K562 (cell line): ENCODE results near the gene DLG4. TPM values are rescaled to one million over a fixed set of nuclear protein-coding genes. Genes with fewer than 3 reads are reported as not detected.

Experiments
- ATAC-seq: fragments of 200-7000 bp; cut with Tn5 transposase; 3 replicates; pipeline ENCODE4 v1.9.1; 2020; ENCODE audit warnings: moderate library complexity
- BruUV-seq: library from RNA; stranded (reverse); fragments of 400-500 nt; replicated peaks from 2 replicates; lab custom pipeline; 2021; lab: Mats Ljungman, UMichigan
- CTCF ChIA-PET: fragments of 300-600 bp; formaldehyde crosslinking; extraction: SDS; loops from one replicate; lab custom pipeline; 2021; ENCODE audit warnings: low intra/inter-chr PET ratio; lab: Yijun Ruan, JAX
- POLR2A ChIA-PET: fragments of 300-600, 350-650 bp; sonication (Branson Sonifier 250); formaldehyde crosslinking; extraction: SDS; loops from one replicate; lab custom pipeline; 2021; ENCODE audit warnings: antibody characterized with exemption, inconsistent platforms; lab: Yijun Ruan, JAX
- DNase-seq, 4 experiments: peaks; one replicate each; pipeline versions ENCODE4 v3.0.0 to v3.0.0-alpha.2; 2011 to 2018; ENCODE audit warnings: low spot score in 3 of 4, mixed read lengths in 3 of 4; ENCODE audit errors: extremely low read depth in 1 of 4
- FAIRE-seq: peaks from 2 replicates; lab custom pipeline; 2011; peaks lifted over from hg19 to GRCh38; lab: Jason Lieb, UNC
- H2AFZ ChIP-seq: 2 replicates; pipeline ENCODE4 v1.6.0; 2011; ENCODE audit warnings: low read depth, low read length, control low read depth, inconsistent platforms
- H3K27ac ChIP-seq: fragments of 200-600 bp; 3 replicates; pipeline ENCODE4 v1.8.0; 2011; ENCODE audit warnings: low read depth, mild to moderate bottlenecking, control low read depth, inconsistent platforms, low read length, moderate library complexity, mixed read lengths; ENCODE audit errors: extremely low read depth
- H3K27me3 ChIP-seq, 2 experiments: fragments of 300-600 bp in 1 of 2; 2 replicates in 1 of 2; 3 replicates in 1 of 2; pipeline versions ENCODE4 v1.6.0 to v1.8.0; 2011; ENCODE audit warnings: inconsistent platforms in 2 of 2, low read length in 2 of 2, mild to moderate bottlenecking in 1 of 2, mixed read lengths in 1 of 2, moderate library complexity in 1 of 2; ENCODE audit not compliant: control insufficient read depth in 2 of 2, insufficient read depth in 2 of 2
- H3K36me3 ChIP-seq: fragments of 300-600 bp; 3 replicates; pipeline ENCODE4 v1.8.0; 2011; ENCODE audit warnings: mild to moderate bottlenecking, low read length, inconsistent platforms; ENCODE audit not compliant: control insufficient read depth, insufficient read depth
- H3K4me1 ChIP-seq, 2 experiments: fragments of 200-600 bp in 1 of 2; replicated peaks in 1 of 2; 2 replicates in 1 of 2; 3 replicates in 1 of 2; pipeline versions ENCODE4 v1.5.1 to v1.8.0; 2011; ENCODE audit warnings: inconsistent platforms in 2 of 2, low read length in 2 of 2, mild to moderate bottlenecking in 1 of 2, mixed read lengths in 1 of 2, moderate library complexity in 1 of 2; ENCODE audit not compliant: control insufficient read depth in 2 of 2, insufficient read depth in 2 of 2
- H3K4me2 ChIP-seq: 2 replicates; pipeline ENCODE4 v1.6.1; 2011; ENCODE audit warnings: low read length, control low read depth, inconsistent platforms, mixed read lengths; ENCODE audit not compliant: insufficient read depth
- H3K4me3 ChIP-seq: fragments of 200-600 bp; sonication (generic), shearing (Covaris generic); 2 replicates; pipeline ENCODE4 v1.5.1; 2016; ENCODE audit warnings: control low read depth, inconsistent platforms
- H3K79me2 ChIP-seq: fragments of 200-600 bp; 3 replicates; pipeline ENCODE4 v1.8.0; 2011; ENCODE audit warnings: low read length, inconsistent platforms; ENCODE audit not compliant: control insufficient read depth, insufficient read depth
- H3K9ac ChIP-seq, 2 experiments: 2 replicates each; pipeline versions ENCODE4 v1.6.0 to v1.6.1; 2011; ENCODE audit warnings: low read depth in 2 of 2, low read length in 2 of 2, control low read depth in 1 of 2, inconsistent platforms in 1 of 2, mild to moderate bottlenecking in 1 of 2, mixed read lengths in 1 of 2; ENCODE audit not compliant: insufficient read depth in 1 of 2
- H3K9me1 ChIP-seq: one replicate; pipeline ENCODE4 v1.6.0; 2011; ENCODE audit warnings: inconsistent platforms, mild to moderate bottlenecking, low read length, moderate library complexity; ENCODE audit not compliant: control insufficient read depth, insufficient read depth
- H3K9me3 ChIP-seq: replicated peaks from 2 replicates; pipeline ENCODE4 v1.5.1; 2011; ENCODE audit warnings: low read depth, low read length, inconsistent platforms; ENCODE audit not compliant: control insufficient read depth, insufficient read depth
- H4K20me1 ChIP-seq: replicated peaks from 2 replicates; pipeline ENCODE4 v1.6.1; 2011; ENCODE audit warnings: low read length, inconsistent platforms, mixed read lengths; ENCODE audit not compliant: control insufficient read depth, insufficient read depth
- CBX5 ChIP-seq: IDR thresholded peaks from 2 replicates; pipeline ENCODE4 v1.6.1; 2014; ENCODE audit warnings: low read depth, borderline replicate concordance
- ELF4 ChIP-seq: fragments of 450-650 bp; formaldehyde crosslinking; IDR thresholded peaks from 2 replicates; pipeline ENCODE4 v1.4.0; 2022; ENCODE audit warnings: missing genetic modification characterization
- JUND ChIP-seq, 2 experiments: IDR thresholded peaks; 2 replicates in 1 of 2; 3 replicates in 1 of 2; pipeline ENCODE4 v1.6.1; 2011; ENCODE audit warnings: borderline replicate concordance in 2 of 2, low read depth in 2 of 2, low read length in 2 of 2, improper control_type of control experiment in 1 of 2, missing biosample characterization in 1 of 2, missing genetic modification characterization in 1 of 2, missing genetic modification reagents in 1 of 2
- KDM2B ChIP-seq: fragments of 250-450 bp; sonication (Bioruptor Pico); IDR thresholded peaks from 2 replicates; pipeline ENCODE4 v1.8.0; 2021; ENCODE audit warnings: mild to moderate bottlenecking, moderate library complexity
- KDM4B ChIP-seq, 2 experiments: fragments of 450-650 bp in 1 of 2; sonication (generic) in 1 of 2; IDR thresholded peaks; 2 replicates each; pipeline ENCODE4 v1.6.1; 2016 to 2017; ENCODE audit warnings: borderline replicate concordance in 2 of 2, antibody characterized with exemption in 1 of 2, low read depth in 1 of 2, mild to moderate bottlenecking in 1 of 2
- MBD1 ChIP-seq: fragments of 250-450 bp; sonication (Bioruptor Pico); IDR thresholded peaks from 2 replicates; pipeline ENCODE4 v1.8.0; 2022; ENCODE audit warnings: inconsistent platforms
- MTA1 ChIP-seq: fragments of 450-650 bp; IDR thresholded peaks from 2 replicates; pipeline ENCODE4 v1.6.1; 2017; ENCODE audit warnings: borderline replicate concordance
- MYC ChIP-seq, 2 experiments: fragments of 250-450 bp in 1 of 2; sonication (Bioruptor Pico) in 1 of 2; IDR thresholded peaks; 2 replicates each; pipeline versions ENCODE4 v1.5.1 to v1.6.1; 2012 to 2021; ENCODE audit warnings: low read depth in 2 of 2, borderline replicate concordance in 1 of 2, improper control_type of control experiment in 1 of 2, low read length in 1 of 2, mild to moderate bottlenecking in 1 of 2, moderate library complexity in 1 of 2
- NKRF ChIP-seq: fragments of 450-650 bp; IDR thresholded peaks from 2 replicates; pipeline ENCODE4 v1.6.1; 2016; ENCODE audit warnings: borderline replicate concordance
- SIN3A ChIP-seq, 2 experiments: fragments of 150-350 bp in 1 of 2; IDR thresholded peaks; 2 replicates each; pipeline ENCODE4 v1.6.1; 2011 to 2016; ENCODE audit warnings: borderline replicate concordance in 2 of 2, low read depth in 2 of 2, low read length in 2 of 2, mild to moderate bottlenecking in 2 of 2, moderate library complexity in 2 of 2; ENCODE audit not compliant: control insufficient read depth in 1 of 2
- SIRT6 ChIP-seq: IDR thresholded peaks from one replicate; pipeline ENCODE4 v1.6.1; 2012; ENCODE audit warnings: low read depth, mild to moderate bottlenecking, control low read depth, inconsistent platforms, low read length, moderate library complexity
- SMC3 ChIP-seq: conservative IDR thresholded peaks from 2 replicates; pipeline ENCODE4 v1.6.1; 2011; ENCODE audit warnings: low read depth, low read length, improper control_type of control experiment; ENCODE audit not compliant: insufficient read depth
- SRSF1 ChIP-seq: fragments of 200-400 bp; formaldehyde crosslinking; IDR thresholded peaks from 2 replicates; pipeline ENCODE4 v1.6.1; 2017; ENCODE audit warnings: mild to moderate bottlenecking, low read depth, low read length, moderate library complexity
- ZBTB49 ChIP-seq: sonication (generic); formaldehyde crosslinking; IDR thresholded peaks from 2 replicates; pipeline ENCODE4 v1.8.0; 2022; ENCODE audit warnings: missing genetic modification reagents, mild to moderate bottlenecking, borderline replicate concordance
- ZFP1 ChIP-seq: fragments of 450-650 bp; formaldehyde crosslinking; IDR thresholded peaks from 2 replicates; pipeline ENCODE4 v1.4.0; 2020; ENCODE audit warnings: mild to moderate bottlenecking, mixed read lengths
- WGBS: fragments of 100-300 bp; shearing (Covaris generic); methylation state at CpG from one replicate; pipeline ENCODE4 v1.1.6; 2016; ENCODE audit warnings: low coverage, mixed read lengths; ENCODE audit not compliant: insufficient coverage; ENCODE audit errors: missing lambda C conversion rate; 5-methylcytosine and 5-hydroxymethylcytosine counted together
- in situ Hi-C: fragments of 300-500 bp; cut with MboI; formaldehyde crosslinking; loops from 4 replicates; pipeline ENCODE4 v1.15.0; 2018; ENCODE audit warnings: inconsistent platforms, mixed read lengths
- intact Hi-C: fragments of 100-400 bp; cut with micrococcal nuclease; formaldehyde crosslinking; loops from 2 replicates; pipeline ENCODE4 v1.14.2; 2022
- polyA plus RNA-seq, 8 experiments: library from polyadenylated mRNA; depleted of rRNA in 4 of 8; stranded (reverse) in 5 of 8; unstranded in 3 of 8; fragments of >200 nt; fragmentation: Nextera tagmentation in 2 of 8; fragmentation: Illumina TruSeq in 1 of 8; extraction: Ambion mirVana in 2 of 8; extraction: Trizol in 1 of 8; gene quantifications; 2 replicates each; pipeline versions ENCODE4 v1.2.1 to v1.2.3, GENCODE V29; 2011 to 2014; ENCODE audit warnings: inconsistent platforms in 1 of 8, missing spikeins in 1 of 8
- total RNA-seq, 7 experiments: library from RNA; depleted of rRNA in 6 of 7; stranded (reverse); fragments of >200 nt in 6 of 7; fragmentation: Illumina TruSeq in 2 of 7; extraction: Trizol in 2 of 7; gene quantifications; 2 replicates each; pipeline versions ENCODE4 v1.2.1 to v1.2.3, GENCODE V29; 2011 to 2021; ENCODE audit warnings: low replicate concordance in 1 of 7

DLG4 gene
- total and polyA plus RNA-seq, 9 of the 15 experiments (the other 6 are each of a cell fraction or from before 2014, with no cell fraction given) = 0.03 to 12.0 (median 4.1) TPM

GRCh38 chr17:7141824-7142223 is 77.8 kb downstream of the DLG4 start:
- Histone ChIP-seq H3K27ac (no peak overlapping the region), H3K9me3 (no peaks in the 10 kb centered on the region), H3K79me2 (no peaks in the 10 kb centered on the region), H3K4me3 (no peak overlapping the region), H4K20me1 (no peaks in the 10 kb centered on the region; the same call in 1 of the 2 replicates), H3K36me3 (no peaks in the 10 kb centered on the region), H3K9me1 (no peaks in the 10 kb centered on the region), H3K9ac (no peak overlapping the region), H2AFZ (no peak overlapping the region), H3K4me2 (no peak overlapping the region), H3K27me3 (peaks cover 19 to 57% of the 10 kb centered on the region in 2 experiments), H3K4me1 (no peaks in the 10 kb centered on the region; a peak in 1 of 5 replicates)
- FAIRE-seq (no peak), ATAC-seq (no peak), DNase-seq (no peak)
- BruUV-seq = no TSS peak
- 3% methylated on average over 10 of the region's 10 CpGs for WGBS
- POLR2A ChIA-PET = no interaction called here
- in situ Hi-C loops = no loop called here
- intact Hi-C loops = no loop called here
- CTCF ChIA-PET = interaction anchor here (0.5 kb wide), 1 partner anchor 46 kb away, joined by 3 read pairs; no protein-coding TSS in a partner anchor
- no peak for TF ChIP-seq JUND (IDR thresholded peaks at IDR 0.05; ENCODE audit: borderline replicate concordance, low read depth, low read length)
- no peak for TF ChIP-seq JUND (tag; IDR thresholded peaks at IDR 0.05; ENCODE audit: borderline replicate concordance, low read depth, low read length)
- TF ChIP-seq SIRT6 = no peak
- no peak for TF ChIP-seq KDM2B (CRISPR knock-in tag)
- no peak for TF ChIP-seq ELF4
- TF ChIP-seq ZFP1 (CRISPR knock-in tag) = no peak
- TF ChIP-seq ZBTB49 (CRISPR knock-in tag) = no peak
- no peak for TF ChIP-seq MBD1
- TF ChIP-seq MYC (IDR thresholded peaks at IDR 0.05; ENCODE audit: low read depth, low read length) = no peak
- no peak for TF ChIP-seq MYC (CRISPR knock-in tag; IDR thresholded peaks at IDR 0.05; ENCODE audit: borderline replicate concordance, low read depth)
- TF ChIP-seq KDM4B (IDR thresholded peaks at IDR 0.05; ENCODE audit: borderline replicate concordance in 2 of 2, low read depth in 1 of 2) = no peak
- no peak for TF ChIP-seq SRSF1
- TF ChIP-seq MTA1 = no peak
- TF ChIP-seq NKRF = no peak
- TF ChIP-seq SMC3 = no peak
- TF ChIP-seq SIN3A (IDR thresholded peaks at IDR 0.05; ENCODE audit: borderline replicate concordance in 2 of 2, control insufficient read depth in 1 of 2, low read depth in 2 of 2, low read length in 2 of 2) = no peak
- no peak for TF ChIP-seq CBX5
